GM12873 (cell line): ENCODE results near the gene MUC7.

Source experiments
- CTCF ChIP-seq: IDR thresholded peaks from 2 replicates; pipeline ENCODE4 v1.5.1; 2012; ENCODE audit warnings: low read depth, mild to moderate bottlenecking, moderate library complexity, low read length, control low read depth; ENCODE audit not compliant: insufficient read depth; ENCODE audit errors: missing control alignments

MUC7 gene

GRCh38 chr4:70471897-70472296 is at the start of gene MUC7:
MUC7 (plus strand) TSS chr4:70472197; CDS start chr4:70474022, 1,825 bp downstream.
- TF ChIP-seq CTCF, result no peak

GRCh38 chr4:70425306-70425705 is 46.7 kb upstream of the MUC7 start:
- no peak for TF ChIP-seq CTCF

- TF ChIP-seq CTCF, result no peak
Measured at GRCh38 chr4:70426789-70427188, 45.2 kb upstream of the MUC7 start.

GRCh38 chr4:70437197-70437596 is 34.8 kb upstream of the MUC7 start:
- TF ChIP-seq CTCF, result no peak

- no peak for TF ChIP-seq CTCF
Measured at GRCh38 chr4:70442474-70442873, 29.5 kb upstream of the MUC7 start.

- TF ChIP-seq CTCF, result no peak
Measured at GRCh38 chr4:70443329-70443728, 28.7 kb upstream of the MUC7 start.

- no peak for TF ChIP-seq CTCF
Measured at GRCh38 chr4:70449220-70449619, 22.8 kb upstream of the MUC7 start.
